ENCODE results near the gene IL3. TPM values are rescaled to one million over a fixed set of nuclear protein-coding genes. Genes with fewer than 3 reads are reported as not detected.

Gene IL3
- total RNA-seq, 1 experiment from 2014 or later = not detected

DNA sequence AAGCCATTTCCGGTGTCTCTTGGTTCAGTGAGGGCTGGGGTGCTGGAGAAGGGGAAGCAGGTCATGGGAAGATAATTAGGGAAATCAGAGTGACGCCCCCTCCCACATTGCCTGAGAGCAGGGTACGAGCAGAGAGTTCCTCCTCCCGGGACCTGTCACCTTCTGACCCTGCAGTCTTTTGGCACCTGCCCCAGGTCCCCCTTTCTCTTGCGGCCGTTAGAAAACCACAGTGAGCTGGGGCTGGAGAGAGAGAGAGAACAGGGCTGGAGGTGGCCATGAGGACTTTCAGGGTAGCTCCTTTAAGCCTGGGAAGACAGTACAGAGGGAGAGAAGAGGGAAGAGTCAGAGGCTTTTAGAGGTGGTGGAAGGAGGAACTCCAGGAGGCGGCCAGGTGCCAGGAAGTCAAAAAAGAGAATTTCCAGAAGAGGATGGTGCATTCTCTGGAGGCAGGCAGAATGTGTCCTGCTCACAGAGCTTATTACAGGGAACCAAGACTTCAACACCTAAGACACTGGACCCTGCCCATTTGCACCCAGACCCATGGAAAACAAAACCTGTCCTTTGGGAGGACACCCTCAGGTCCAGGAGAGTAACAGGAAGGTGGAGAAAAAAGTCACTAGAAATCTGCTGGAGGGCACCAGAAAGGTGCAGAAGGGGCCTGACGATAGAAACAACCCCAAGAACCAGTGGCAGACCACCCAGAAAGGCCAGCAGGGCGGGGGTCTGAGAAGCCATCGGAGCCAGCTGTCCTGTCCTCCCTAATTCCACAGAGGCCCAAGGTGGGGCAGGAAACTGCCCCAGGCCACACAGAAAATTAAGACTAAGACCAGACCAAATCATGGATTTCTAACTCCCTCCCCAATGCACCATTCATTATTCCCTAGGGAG, 42.5 kb upstream of the IL3 start:
- H3K4me1 ChIP-seq (ENCODE audit: control insufficient read depth, insufficient read depth, low read length) = no peaks in the 10 kb centered on the region
- ATAC-seq (no peak), DNase-seq (ENCODE audit: low read depth, low spot score) (no peak)
- no TSS peak for BruUV-seq (replicated peaks)
- H3K27ac ChIP-seq (ENCODE audit: low read length) = no peak overlapping the region
- no peaks in the 10 kb centered on the region for H3K36me3 ChIP-seq (ENCODE audit: control insufficient read depth, insufficient read depth, low read length)
- TF ChIP-seq, protein P1, sequence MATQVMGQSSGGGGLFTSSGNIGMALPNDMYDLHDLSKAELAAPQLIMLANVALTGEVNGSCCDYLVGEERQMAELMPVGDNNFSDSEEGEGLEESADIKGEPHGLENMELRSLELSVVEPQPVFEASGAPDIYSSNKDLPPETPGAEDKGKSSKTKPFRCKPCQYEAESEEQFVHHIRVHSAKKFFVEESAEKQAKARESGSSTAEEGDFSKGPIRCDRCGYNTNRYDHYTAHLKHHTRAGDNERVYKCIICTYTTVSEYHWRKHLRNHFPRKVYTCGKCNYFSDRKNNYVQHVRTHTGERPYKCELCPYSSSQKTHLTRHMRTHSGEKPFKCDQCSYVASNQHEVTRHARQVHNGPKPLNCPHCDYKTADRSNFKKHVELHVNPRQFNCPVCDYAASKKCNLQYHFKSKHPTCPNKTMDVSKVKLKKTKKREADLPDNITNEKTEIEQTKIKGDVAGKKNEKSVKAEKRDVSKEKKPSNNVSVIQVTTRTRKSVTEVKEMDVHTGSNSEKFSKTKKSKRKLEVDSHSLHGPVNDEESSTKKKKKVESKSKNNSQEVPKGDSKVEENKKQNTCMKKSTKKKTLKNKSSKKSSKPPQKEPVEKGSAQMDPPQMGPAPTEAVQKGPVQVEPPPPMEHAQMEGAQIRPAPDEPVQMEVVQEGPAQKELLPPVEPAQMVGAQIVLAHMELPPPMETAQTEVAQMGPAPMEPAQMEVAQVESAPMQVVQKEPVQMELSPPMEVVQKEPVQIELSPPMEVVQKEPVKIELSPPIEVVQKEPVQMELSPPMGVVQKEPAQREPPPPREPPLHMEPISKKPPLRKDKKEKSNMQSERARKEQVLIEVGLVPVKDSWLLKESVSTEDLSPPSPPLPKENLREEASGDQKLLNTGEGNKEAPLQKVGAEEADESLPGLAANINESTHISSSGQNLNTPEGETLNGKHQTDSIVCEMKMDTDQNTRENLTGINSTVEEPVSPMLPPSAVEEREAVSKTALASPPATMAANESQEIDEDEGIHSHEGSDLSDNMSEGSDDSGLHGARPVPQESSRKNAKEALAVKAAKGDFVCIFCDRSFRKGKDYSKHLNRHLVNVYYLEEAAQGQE (IDR thresholded peaks at IDR 0.05; ENCODE audit: insufficient read depth in 1 of 2, low read depth in 2 of 2, low read length in 1 of 2) = no peak
- TF ChIP-seq POLR2AphosphoS5 (IDR thresholded peaks at IDR 0.05; ENCODE audit: low read depth, low read length) = no peak
- TF ChIP-seq TCF7L2 (IDR thresholded peaks at IDR 0.05; ENCODE audit: low read depth, low read length) = no peak
- TF ChIP-seq, protein P2, sequence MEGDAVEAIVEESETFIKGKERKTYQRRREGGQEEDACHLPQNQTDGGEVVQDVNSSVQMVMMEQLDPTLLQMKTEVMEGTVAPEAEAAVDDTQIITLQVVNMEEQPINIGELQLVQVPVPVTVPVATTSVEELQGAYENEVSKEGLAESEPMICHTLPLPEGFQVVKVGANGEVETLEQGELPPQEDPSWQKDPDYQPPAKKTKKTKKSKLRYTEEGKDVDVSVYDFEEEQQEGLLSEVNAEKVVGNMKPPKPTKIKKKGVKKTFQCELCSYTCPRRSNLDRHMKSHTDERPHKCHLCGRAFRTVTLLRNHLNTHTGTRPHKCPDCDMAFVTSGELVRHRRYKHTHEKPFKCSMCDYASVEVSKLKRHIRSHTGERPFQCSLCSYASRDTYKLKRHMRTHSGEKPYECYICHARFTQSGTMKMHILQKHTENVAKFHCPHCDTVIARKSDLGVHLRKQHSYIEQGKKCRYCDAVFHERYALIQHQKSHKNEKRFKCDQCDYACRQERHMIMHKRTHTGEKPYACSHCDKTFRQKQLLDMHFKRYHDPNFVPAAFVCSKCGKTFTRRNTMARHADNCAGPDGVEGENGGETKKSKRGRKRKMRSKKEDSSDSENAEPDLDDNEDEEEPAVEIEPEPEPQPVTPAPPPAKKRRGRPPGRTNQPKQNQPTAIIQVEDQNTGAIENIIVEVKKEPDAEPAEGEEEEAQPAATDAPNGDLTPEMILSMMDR (IDR thresholded peaks at IDR 0.05) = no peak
- no peak for TF ChIP-seq SIN3A (IDR thresholded peaks at IDR 0.05; ENCODE audit: borderline replicate concordance, insufficient read depth, low read depth, low read length)
- POLR2A ChIA-PET = no interaction called here
- peaks cover 18% of the 10 kb centered on the region for H3K27me3 ChIP-seq (ENCODE audit: control insufficient read depth, insufficient read depth, low read length)
- in situ Hi-C loops (cut with HindIII; ENCODE audit: low pct_unique_long_range_greater_than_20kb, low sequenced_read_pairs) (no loop called here), intact Hi-C loops (cut with micrococcal nuclease; ENCODE audit: unreplicated experiment) (no loop called here)
- CTCF ChIA-PET = no interaction called here
- no peaks in the 10 kb centered on the region for H3K9me3 ChIP-seq (ENCODE audit: control insufficient read depth, insufficient read depth, low read depth, low read length)
- H3K4me3 ChIP-seq (ENCODE audit: low read depth in 2 of 2, low read length in 2 of 2) = no peak overlapping the region

DNA sequence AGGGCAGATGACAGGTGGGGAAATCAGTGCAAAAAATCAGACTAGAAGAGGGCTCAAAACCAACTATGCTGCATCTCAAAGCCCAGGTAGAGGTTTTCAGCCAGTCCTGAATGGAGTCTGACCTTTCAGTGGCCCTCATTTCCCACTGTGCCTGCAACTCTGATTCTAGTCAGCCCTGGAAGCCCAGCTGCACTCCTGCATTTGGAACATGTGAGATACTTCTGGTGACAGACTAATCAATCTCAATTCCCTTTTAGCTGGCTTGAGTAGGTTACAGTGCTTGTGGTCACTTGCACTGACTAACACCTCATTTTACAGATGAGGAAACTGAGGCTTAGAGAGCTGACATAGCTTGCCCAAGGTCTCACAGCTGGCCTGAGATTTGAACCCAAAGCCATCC, 41.1 kb upstream of the IL3 start:
- Histone ChIP-seq H3K4me1 (ENCODE audit: control insufficient read depth, insufficient read depth, low read length) (no peaks in the 10 kb centered on the region), H3K27me3 (ENCODE audit: control insufficient read depth, insufficient read depth, low read length) (peaks cover 18% of the 10 kb centered on the region), H3K27ac (ENCODE audit: low read length) (no peak overlapping the region), H3K4me3 (ENCODE audit: low read depth in 2 of 2, low read length in 2 of 2) (no peak overlapping the region), H3K9me3 (ENCODE audit: control insufficient read depth, insufficient read depth, low read depth, low read length) (no peaks in the 10 kb centered on the region), H3K36me3 (ENCODE audit: control insufficient read depth, insufficient read depth, low read length) (no peaks in the 10 kb centered on the region)
- BruUV-seq (replicated peaks) = no TSS peak
- CTCF ChIA-PET = no interaction called here
- intact Hi-C loops (cut with micrococcal nuclease; ENCODE audit: unreplicated experiment) = no loop called here
- TF ChIP-seq SIN3A (IDR thresholded peaks at IDR 0.05; ENCODE audit: borderline replicate concordance, insufficient read depth, low read depth, low read length) (no peak), POLR2AphosphoS5 (IDR thresholded peaks at IDR 0.05; ENCODE audit: low read depth, low read length) (no peak), TCF7L2 (IDR thresholded peaks at IDR 0.05; ENCODE audit: low read depth, low read length) (no peak)
- TF ChIP-seq, protein P1 (IDR thresholded peaks at IDR 0.05; ENCODE audit: insufficient read depth in 1 of 2, low read depth in 2 of 2, low read length in 1 of 2) = no peak
- TF ChIP-seq, protein P2 (IDR thresholded peaks at IDR 0.05) = no peak
- POLR2A ChIA-PET = no interaction called here
- ATAC-seq (no peak), DNase-seq (ENCODE audit: low read depth, low spot score) (no peak)
- in situ Hi-C loops (cut with HindIII; ENCODE audit: low pct_unique_long_range_greater_than_20kb, low sequenced_read_pairs) = no loop called here

All from Panc1 (cell line).